ENCODE measurements around the gene RNF212B.
"Not testable (repeated sequence)": the region's sequence is repeated elsewhere in the genome, so short reads cannot be mapped to it uniquely, and the experiment has no call there.

RNF212B gene

GRCh38 chr14:23237772-23238594 is at the start of gene RNF212B:
RNF212B (plus strand) TSS chr14:23237936; CDS start chr14:23240346, 2,410 bp downstream.
- no peak for DNase-seq

- no peak for DNase-seq
These were observed 44.3 kb upstream of the RNF212B start for GRCh38 chr14:23193432-23193831.

- no peak for DNase-seq
These were observed 42.1 kb upstream of the RNF212B start for GRCh38 chr14:23195552-23196101.

- DNase-seq, result not testable (repeated sequence)
These were observed 41.2 kb upstream of the RNF212B start for GRCh38 chr14:23196487-23196886.

GRCh38 chr14:23199141-23199540 is 38.6 kb upstream of the RNF212B start:
- not testable (repeated sequence) for DNase-seq

- no peak for DNase-seq
These were observed 35.7 kb upstream of the RNF212B start for GRCh38 chr14:23202001-23202400.

- no peak for DNase-seq
These were observed 31.2 kb upstream of the RNF212B start for GRCh38 chr14:23206422-23207145.

GRCh38 chr14:23207146-23207540 is 30.6 kb upstream of the RNF212B start:
- no peak for DNase-seq

- no peak for DNase-seq
These were observed 29.4 kb upstream of the RNF212B start for GRCh38 chr14:23208324-23208723.

GRCh38 chr14:23209651-23210423 is 27.9 kb upstream of the RNF212B start:
- no peak for DNase-seq

- no peak for DNase-seq
These were observed 22.3 kb upstream of the RNF212B start for GRCh38 chr14:23215421-23215820.

GRCh38 chr14:23217032-23218020 is 20.4 kb upstream of the RNF212B start:
- no peak for DNase-seq

GRCh38 chr14:23219075-23219474 is 18.7 kb upstream of the RNF212B start:
- DNase-seq, result no peak

- DNase-seq, result not testable (repeated sequence)
These were observed 12.8 kb upstream of the RNF212B start for GRCh38 chr14:23224958-23225357.

- no peak for DNase-seq
These were observed 10.2 kb upstream of the RNF212B start for GRCh38 chr14:23227566-23227965.

GRCh38 chr14:23228812-23229211 is 8.9 kb upstream of the RNF212B start:
- no peak for DNase-seq

- not testable (repeated sequence) for DNase-seq
These were observed 5.4 kb upstream of the RNF212B start for GRCh38 chr14:23232241-23232808.

- DNase-seq, result no peak
These were observed 2.9 kb downstream of the RNF212B start for GRCh38 chr14:23240661-23241060.

- not testable (repeated sequence) for DNase-seq
These were observed 3.5 kb downstream of the RNF212B start for GRCh38 chr14:23241061-23241715.

- DNase-seq, result no peak
These were observed 4.3 kb downstream of the RNF212B start for GRCh38 chr14:23242076-23242475.

GRCh38 chr14:23243066-23243465 is 5.3 kb downstream of the RNF212B start:
- no peak for DNase-seq
